Motor neuron (in vitro differentiated cells): ENCODE measurements around the gene MYL6B. TPM values are rescaled to one million over a fixed set of nuclear protein-coding genes. Genes with fewer than 3 reads are reported as not detected.
"Not testable (repeated sequence)": the region's sequence is repeated elsewhere in the genome, so short reads cannot be mapped to it uniquely, and the experiment has no call there.

Experiments used
- ATAC-seq, 8 experiments: fragments of 200-7000 bp; cut with Tn5 transposase; replicated peaks in 6 of 8; 2 replicates each; pipeline ENCODE4 v1.8.0; 2021; ENCODE audit warnings: mild to moderate bottlenecking in 8 of 8, moderate library complexity in 8 of 8
- H3K27ac ChIP-seq, 2 donors: fragments of 250-450 bp; sonication (Bioruptor Pico); 2 replicates each; pipeline ENCODE4 v1.9.0; 2021; ENCODE audit warnings: antibody characterized with exemption in 2 of 2, mild to moderate bottlenecking in 2 of 2, moderate library complexity in 1 of 2
- H3K4me1 ChIP-seq, 2 donors: fragments of 250-450 bp; sonication (Bioruptor Pico); replicated peaks in 1 of 2; 2 replicates each; pipeline ENCODE4 v1.6.1; 2021; ENCODE audit warnings: antibody characterized with exemption in 2 of 2, mild to moderate bottlenecking in 2 of 2, moderate library complexity in 1 of 2
- H3K4me3 ChIP-seq, 5 donors: fragments of 250-450 bp; sonication (Bioruptor Pico); 2 replicates each; pipeline ENCODE4 v1.9.0; 2021; ENCODE audit warnings: antibody characterized with exemption in 5 of 5, mild to moderate bottlenecking in 5 of 5, moderate library complexity in 4 of 5
- WGBS, 10 experiments: fragments of 450-650 bp; shearing (Covaris generic); methylation state at CpG; one replicate each; pipeline ENCODE4 v1.0.0; 2022; 5-methylcytosine and 5-hydroxymethylcytosine counted together
- in situ Hi-C, 9 experiments: fragments of 400-800 bp; cut with MboI; loops; one replicate each; pipeline ENCODE4 v1.15.0; 2021; ENCODE audit warnings: low sequenced_read_pairs in 9 of 9, low pct_unique_long_range_greater_than_20kb in 2 of 9; ENCODE audit not compliant: unreplicated experiment in 9 of 9
- total RNA-seq, 8 experiments: library from RNA; unstranded; fragments of 300-600 nt; gene quantifications; 2 replicates each; pipeline versions ENCODE4 v1.2.3 to v1.2.4, GENCODE V29; 2022

Gene MYL6B
- total RNA-seq, 8 experiments from 2014 or later = 61.3 to 217 (median 142) TPM

DNA sequence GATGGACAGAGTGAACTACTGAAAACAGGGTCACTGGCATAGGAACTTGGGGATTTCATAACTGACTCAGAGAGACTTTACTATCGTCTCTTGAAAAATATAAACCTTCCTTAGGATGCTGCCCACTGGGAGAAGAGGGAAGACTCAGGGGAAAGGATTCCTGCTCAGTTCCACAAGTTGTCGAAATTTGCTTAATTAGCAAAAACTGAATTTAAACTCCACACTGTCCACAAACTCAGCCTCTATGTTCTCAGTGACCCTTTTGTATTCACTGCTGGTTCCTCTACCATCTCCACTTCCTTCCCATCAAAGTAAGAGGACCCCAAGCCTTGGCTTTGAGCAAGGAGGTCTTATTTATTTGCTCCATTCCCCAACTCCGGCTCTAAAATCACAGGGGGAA lies 7.2 kb upstream of the MYL6B start:
- H3K4me3 ChIP-seq = no peak overlapping the region
- no peak overlapping the region for H3K27ac ChIP-seq
- no peaks in the 10 kb centered on the region for H3K4me1 ChIP-seq
- WGBS, 10 experiments = 70 to 100% (median 93%) methylated on average over 1 to 3 of the region's 3 CpGs; no CpG with 5 or more reads in 2 of the 10 experiments
- ATAC-seq = no peak
- in situ Hi-C loops = no loop called here

DNA sequence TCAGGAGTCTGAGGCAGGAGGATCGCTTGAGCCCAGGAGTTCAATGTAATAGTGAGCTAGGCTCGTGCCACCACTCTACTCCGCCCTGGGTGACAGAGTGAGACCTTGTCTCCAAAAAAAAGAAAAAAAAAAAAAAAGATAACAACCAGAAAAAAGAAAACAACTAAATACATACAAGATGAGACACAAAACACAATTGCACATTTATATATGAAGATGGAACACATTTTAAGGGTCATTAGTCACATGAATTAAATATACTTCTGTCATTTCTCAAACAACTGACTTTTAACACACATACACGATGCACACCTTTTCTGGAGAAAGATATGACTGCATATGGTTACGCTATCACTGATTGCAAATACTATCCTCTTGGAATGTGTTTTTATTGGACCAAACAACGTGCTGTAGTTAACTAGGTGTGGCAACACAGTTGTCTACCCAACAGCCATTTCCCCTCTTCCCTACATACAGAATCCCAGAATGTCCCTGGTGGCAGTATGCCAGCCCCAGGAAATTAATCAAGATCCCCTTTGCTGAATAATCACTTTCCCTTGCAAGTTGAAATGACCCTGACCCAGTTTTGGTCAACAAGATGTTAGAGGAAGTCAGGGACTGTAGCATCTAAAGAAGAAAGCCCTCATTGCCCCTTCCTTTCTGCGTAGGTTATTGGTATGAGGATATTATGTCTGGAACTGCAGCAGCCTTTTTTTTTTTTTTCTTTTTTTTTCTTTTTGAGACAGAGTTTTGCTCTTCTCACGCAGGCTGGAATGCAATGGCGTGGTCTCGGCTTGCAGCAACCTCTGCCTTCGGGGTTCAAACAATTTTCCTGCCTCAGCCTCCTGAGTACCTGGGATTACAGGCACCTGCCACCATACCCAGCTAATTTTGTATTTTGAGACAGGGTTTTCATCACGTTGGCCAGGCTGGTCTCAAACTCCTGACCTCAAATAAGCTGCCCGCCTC lies 5.6 kb upstream of the MYL6B start:
- peak in 2 of 8 experiments; percentile 8 to 37 for ATAC-seq
- WGBS, 10 experiments = 58 to 100% (median 90%) methylated on average over 3 to 12 of the region's 13 CpGs

DNA sequence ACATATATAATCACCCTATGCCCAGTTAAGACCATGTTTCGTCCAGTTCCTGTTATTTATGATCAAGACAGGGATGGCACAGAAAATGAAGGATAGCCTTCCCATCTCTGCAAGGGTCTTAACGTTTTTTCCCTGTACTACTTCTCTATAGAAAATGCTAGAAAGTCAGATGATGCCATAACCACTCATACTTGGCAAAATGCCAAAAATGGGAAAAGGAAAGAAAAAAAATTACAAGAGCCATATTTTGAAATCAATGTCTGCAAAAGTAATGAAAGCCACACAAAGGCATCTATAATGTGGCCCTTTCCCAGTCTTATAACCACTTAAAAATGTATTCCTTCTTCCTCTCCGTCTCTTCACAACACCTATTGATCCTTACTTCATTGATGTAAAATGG lies 1.8 kb upstream of the MYL6B start:
- WGBS, 10 experiments = 67 to 100% (median 88%) methylated on average over 1 to 3 of the region's 3 CpGs; no CpG with 5 or more reads in 1 of the 10 experiments
- in situ Hi-C loops = loop anchor here in 1 of 9 experiments (25.0 kb wide), 1 partner anchor 112 kb away; the partner anchor contains the start of genes ANKRD52 and COQ10A

More for the DNA sequence above, 5.6 kb upstream of the MYL6B start:
- Histone ChIP-seq H3K27ac (no peak overlapping the region), H3K4me3 (no peak overlapping the region), H3K4me1 (peaks cover 3 to 7% of the 10 kb centered on the region in 2 donors)
- in situ Hi-C loops = no loop called here

DNA sequence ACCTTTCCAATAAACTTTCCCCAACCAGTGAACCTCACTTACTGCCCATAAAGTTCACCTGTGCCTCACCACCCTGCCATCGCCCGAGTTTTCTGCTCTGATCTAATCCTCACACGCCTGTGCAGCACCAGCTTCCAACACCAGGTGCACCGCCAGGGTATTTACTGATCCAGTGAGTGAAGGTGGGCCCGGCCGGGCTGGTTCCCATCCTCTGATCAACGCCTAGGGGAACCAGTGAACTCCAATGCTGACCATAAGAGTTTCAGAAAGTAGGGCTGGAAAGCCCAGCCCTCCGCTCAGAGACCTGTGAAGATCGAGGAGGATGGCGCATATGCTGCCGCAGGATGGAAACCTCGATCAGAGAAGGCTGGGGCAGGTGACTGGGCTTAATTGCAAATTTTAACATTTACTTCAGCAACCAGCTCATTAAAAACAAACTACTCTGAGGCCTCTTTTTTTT lies 685 bp upstream of the MYL6B start:
- peak; percentile 31 to 58 (median 42) for ATAC-seq
- in situ Hi-C loops = loop anchor here in 1 of 9 experiments (25.0 kb wide), 1 partner anchor 111 kb away; the partner anchor contains the start of genes ANKRD52 and COQ10A
- Histone ChIP-seq H3K4me1 (peaks cover 11 to 15% of the 10 kb centered on the region in 2 donors), H3K4me3 (peak overlapping the region; percentile 55 to 95 (median 70)), H3K27ac (peak overlapping the region; percentile 88 to 90)
- WGBS, 10 experiments = 0 to 20% (median 12%) methylated on average over 1 to 11 of the region's 12 CpGs; no CpG with 5 or more reads in 4 of the 10 experiments

More for the DNA sequence above, 1.8 kb upstream of the MYL6B start:
- H3K27ac ChIP-seq = no peak overlapping the region
- no peak overlapping the region for H3K4me3 ChIP-seq
- ATAC-seq = no peak
- peaks cover 11 to 15% of the 10 kb centered on the region in 2 donors for H3K4me1 ChIP-seq

DNA sequence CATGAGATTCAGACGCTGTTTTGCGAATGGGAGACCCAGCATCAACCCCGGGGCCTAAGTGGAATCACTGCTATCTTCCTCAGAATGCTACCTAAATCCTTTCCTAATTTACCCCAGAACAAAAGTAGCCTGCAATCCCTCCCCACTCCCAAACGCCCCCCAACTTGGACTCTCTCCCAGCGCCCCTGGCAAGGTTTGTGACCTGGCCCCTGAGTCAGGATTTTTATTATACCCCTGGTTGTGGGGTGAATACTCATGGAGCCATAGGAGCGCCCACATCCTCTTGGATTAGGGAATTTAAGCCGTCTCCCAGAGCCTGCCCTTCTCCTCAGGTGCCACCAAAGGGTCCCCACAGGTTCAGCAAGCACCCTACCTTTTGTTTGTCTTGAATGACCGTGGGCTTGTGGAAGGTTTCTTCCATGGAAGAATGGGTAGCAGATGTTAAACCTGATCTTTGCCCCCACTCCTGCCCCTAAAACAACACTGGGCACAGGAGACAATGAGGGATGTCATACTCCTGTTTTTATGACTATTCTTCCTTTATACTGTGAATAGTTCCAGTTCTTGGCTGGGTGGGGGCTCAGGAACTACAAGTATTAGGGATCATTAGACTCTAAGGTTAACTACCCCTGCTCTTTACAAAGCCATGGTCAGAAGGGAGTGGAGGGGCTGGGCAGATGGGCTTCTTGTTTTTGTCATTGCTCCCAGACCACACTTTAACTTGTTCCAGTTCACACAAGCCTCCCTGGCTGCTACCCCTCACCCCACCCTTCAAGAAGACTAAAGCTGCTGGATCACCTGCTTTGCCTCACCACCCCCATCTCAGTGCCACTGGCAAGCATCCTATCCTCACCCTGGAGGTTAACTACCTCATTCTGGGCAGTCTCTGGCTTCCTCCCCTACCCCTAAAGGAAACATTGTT lies 630 bp downstream of the MYL6B start:
- WGBS, 10 experiments = 0 to 10% (median 0%) methylated on average over 2 to 3 of the region's 8 CpGs; no CpG with 5 or more reads in 5 of the 10 experiments
- in situ Hi-C loops = loop anchor here in 1 of 9 experiments (25.0 kb wide), 1 partner anchor 109 kb away; the partner anchor contains the start of genes ANKRD52 and COQ10A
- Histone ChIP-seq H3K4me3 (peak overlapping the region; percentile 55 to 95 (median 70)), H3K27ac (peak overlapping the region; percentile 88 to 90), H3K4me1 (peaks cover 16 to 20% of the 10 kb centered on the region in 2 donors)
- peak; percentile 3 to 16 (median 9) for ATAC-seq

DNA sequence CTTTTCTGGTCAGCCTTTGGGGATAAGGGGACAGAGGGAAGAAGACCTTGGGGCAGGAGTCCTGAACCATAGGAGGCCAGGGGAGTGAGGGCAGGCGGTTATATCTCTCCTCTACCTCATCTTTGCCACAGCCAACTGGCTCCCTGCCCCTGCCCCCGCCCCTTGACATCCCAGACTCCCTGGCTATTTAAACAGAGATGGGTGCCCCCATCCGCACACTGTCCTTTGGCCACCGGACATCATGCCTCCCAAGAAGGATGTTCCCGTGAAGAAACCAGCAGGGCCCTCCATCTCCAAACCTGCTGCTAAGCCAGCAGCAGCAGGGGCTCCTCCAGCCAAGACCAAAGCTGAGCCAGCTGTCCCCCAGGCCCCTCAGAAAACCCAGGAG lies 1.3 kb downstream of the MYL6B start:
- 87% methylated on average over 4 of the region's 5 CpGs; no CpG with 5 or more reads in 9 of the 10 experiments for WGBS, 10 experiments
- H3K27ac ChIP-seq = no peak overlapping the region
- no peak for ATAC-seq
- peaks cover 16 to 20% of the 10 kb centered on the region in 2 donors for H3K4me1 ChIP-seq
- H3K4me3 ChIP-seq = peak overlapping the region in 1 of 5 donors; percentile 55
- in situ Hi-C loops = loop anchor here in 1 of 9 experiments (25.0 kb wide), 1 partner anchor 109 kb away; the partner anchor contains the start of genes ANKRD52 and COQ10A

DNA sequence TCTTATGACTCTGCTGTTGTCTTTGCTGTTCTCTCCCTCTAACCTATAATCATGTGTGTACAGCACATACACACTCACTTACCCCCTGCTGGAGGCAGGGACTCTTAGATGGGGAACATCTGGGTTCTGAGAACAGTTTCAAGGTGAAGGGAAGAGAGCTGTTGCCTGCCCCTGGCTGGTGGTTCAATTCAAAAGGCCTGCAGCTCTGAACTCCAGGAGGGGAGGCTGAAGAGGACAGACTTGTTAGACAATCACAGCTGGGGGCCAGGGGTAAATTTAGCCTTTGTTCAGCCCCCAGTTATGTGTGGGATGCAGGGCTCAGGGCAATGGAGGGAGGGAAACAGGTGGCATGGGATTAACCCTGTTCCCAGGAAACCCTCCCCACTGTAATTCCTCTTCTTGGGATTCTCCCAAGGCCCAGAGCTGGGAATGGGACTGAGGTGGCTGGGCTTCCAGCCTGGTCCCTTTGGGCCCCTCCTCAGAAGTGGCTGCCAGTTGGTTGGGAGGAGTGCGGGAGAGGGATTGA lies 1.9 kb downstream of the MYL6B start:
- peaks cover 16 to 20% of the 10 kb centered on the region in 2 donors for H3K4me1 ChIP-seq
- WGBS, 10 experiments = no CpG with 5 or more reads among the region's 1 CpG
- H3K27ac ChIP-seq = no peak overlapping the region
- H3K4me3 ChIP-seq = no peak overlapping the region
- ATAC-seq = no peak
- in situ Hi-C loops = loop anchor here in 1 of 9 experiments (25.0 kb wide), 1 partner anchor 108 kb away; the partner anchor contains the start of genes ANKRD52 and COQ10A

DNA sequence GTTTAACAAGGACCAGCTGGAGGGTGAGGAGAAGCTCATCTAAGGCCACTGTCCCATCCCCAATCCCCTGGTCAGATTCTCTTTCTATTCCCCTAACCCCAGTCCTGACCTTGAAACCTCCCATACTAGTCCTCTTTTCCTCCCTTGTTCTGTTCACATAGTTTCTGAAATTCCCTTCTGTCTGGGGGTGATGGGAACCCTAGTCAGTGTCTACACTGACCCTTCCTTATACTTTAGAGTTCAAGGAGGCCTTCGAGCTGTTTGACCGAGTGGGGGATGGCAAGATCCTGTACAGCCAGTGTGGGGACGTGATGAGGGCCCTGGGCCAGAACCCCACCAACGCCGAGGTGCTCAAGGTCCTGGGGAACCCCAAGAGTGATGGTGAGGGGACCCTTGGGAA lies 2.4 kb downstream of the MYL6B start:
- H3K27ac ChIP-seq = no peak overlapping the region
- ATAC-seq = no peak
- peaks cover 20 to 25% of the 10 kb centered on the region in 2 donors for H3K4me1 ChIP-seq
- 71 to 97% (median 88%) methylated on average over 3 to 5 of the region's 5 CpGs; no CpG with 5 or more reads in 3 of the 10 experiments for WGBS, 10 experiments
- in situ Hi-C loops = loop anchor here in 1 of 9 experiments (25.0 kb wide), 1 partner anchor 107 kb away; the partner anchor contains the start of genes ANKRD52 and COQ10A
- H3K4me3 ChIP-seq = no peak overlapping the region

DNA sequence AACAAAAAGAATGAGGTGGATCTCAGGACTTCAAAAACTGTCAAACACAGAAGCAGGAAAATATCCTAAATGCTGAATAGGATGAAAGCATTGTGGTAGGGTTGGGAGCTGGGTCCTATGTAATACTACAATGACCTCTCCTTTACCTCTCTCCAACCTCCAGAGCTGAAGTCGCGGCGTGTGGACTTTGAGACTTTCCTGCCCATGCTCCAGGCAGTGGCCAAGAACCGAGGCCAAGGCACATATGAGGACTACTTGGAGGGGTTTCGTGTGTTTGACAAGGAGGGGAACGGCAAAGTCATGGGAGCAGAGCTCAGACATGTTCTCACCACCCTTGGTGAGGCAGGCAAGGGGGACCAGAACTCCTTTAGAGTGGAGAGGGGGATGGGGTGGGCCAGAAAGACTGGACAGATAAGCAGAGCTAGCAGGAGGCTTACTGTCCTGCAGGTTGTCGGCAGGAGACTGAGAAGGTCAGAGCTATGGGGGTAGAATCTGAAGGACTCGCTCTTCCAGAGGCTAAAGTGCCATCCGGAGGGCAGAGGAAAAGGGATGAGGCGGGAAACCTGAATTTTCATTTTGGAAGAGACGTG lies 3.0 kb downstream of the MYL6B start:
- H3K4me3 ChIP-seq = no peak overlapping the region
- H3K4me1 ChIP-seq = peaks cover 26 to 30% of the 10 kb centered on the region in 2 donors
- no peak for ATAC-seq
- in situ Hi-C loops = loop anchor here in 1 of 9 experiments (25.0 kb wide), 1 partner anchor 107 kb away; the partner anchor contains the start of genes ANKRD52 and COQ10A
- H3K27ac ChIP-seq = no peak overlapping the region
- WGBS, 10 experiments = 79 to 100% (median 99%) methylated on average over 2 to 5 of the region's 11 CpGs; no CpG with 5 or more reads in 4 of the 10 experiments

DNA sequence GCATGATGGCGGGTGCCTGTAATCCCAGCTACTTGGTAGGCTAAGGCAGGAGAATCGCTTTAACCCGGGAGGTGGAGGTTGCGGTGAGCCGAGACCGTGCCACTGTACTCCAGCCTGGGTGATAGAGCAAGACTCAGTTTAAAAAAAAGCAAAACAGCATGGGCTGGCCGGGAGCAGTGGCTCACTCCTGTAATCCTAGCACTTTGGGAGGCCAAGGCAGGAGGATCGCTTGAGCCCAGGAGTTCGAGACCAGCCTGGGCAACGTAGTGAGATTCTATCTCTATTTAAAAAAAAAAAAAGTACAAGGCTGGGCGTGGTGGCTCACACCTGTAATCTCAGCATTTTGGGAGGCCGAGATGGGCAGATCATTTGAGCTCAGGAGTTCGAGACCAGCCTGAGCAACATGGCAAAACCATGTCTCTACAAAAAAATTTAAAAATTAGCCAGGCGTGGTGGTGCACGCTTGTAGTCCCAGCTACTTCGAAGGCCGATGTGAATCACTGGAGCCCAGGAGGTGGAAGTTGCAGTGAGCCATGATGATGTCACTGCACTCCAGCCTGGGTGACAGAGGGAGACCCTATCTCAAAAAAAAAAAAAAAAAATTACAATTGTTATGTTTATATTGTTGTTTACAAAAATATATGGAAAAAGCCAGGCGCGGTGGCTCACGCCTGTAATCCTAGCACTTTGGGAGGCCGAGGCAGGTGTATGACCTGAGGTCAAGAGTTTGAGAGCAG lies 4.2 kb downstream of the MYL6B start:
- 67 to 100% (median 92%) methylated on average over 2 to 15 of the region's 21 CpGs; no CpG with 5 or more reads in 1 of the 10 experiments for WGBS, 10 experiments
- in situ Hi-C loops = loop anchor here in 1 of 9 experiments (25.0 kb wide), 1 partner anchor 106 kb away; the partner anchor contains the start of genes ANKRD52 and COQ10A
- peak overlapping the region; percentile 84 to 86 for H3K27ac ChIP-seq
- not testable (repeated sequence) for ATAC-seq
- H3K4me1 ChIP-seq = peaks cover 27 to 28% of the 10 kb centered on the region in 2 donors
- H3K4me3 ChIP-seq = peak overlapping the region; percentile 63 to 89 (median 83)
